Fibroblast of pulmonary artery (primary cell): ENCODE measurements around the gene ACTR10.
A peak's percentile ranks its signal among the peaks of the same experiment; 100 is the strongest.

Source experiments
- DNase-seq: peaks from one replicate; pipeline ENCODE4 v3.0.0-alpha.2; 2010; ENCODE audit warnings: low read depth
- H3K4me3 ChIP-seq: replicated peaks from 2 replicates; pipeline ENCODE4 v1.5.1; 2011; ENCODE audit warnings: low read depth, mild to moderate bottlenecking, control low read depth, low read length, moderate library complexity
- TF ChIP-seq, protein P1 (sequence below): IDR thresholded peaks from 2 replicates; pipeline ENCODE4 v1.5.1; 2011; ENCODE audit warnings: mild to moderate bottlenecking, control low read depth, low read length, inconsistent platforms; ENCODE audit errors: missing control alignments

The ACTR10 gene

DNA sequence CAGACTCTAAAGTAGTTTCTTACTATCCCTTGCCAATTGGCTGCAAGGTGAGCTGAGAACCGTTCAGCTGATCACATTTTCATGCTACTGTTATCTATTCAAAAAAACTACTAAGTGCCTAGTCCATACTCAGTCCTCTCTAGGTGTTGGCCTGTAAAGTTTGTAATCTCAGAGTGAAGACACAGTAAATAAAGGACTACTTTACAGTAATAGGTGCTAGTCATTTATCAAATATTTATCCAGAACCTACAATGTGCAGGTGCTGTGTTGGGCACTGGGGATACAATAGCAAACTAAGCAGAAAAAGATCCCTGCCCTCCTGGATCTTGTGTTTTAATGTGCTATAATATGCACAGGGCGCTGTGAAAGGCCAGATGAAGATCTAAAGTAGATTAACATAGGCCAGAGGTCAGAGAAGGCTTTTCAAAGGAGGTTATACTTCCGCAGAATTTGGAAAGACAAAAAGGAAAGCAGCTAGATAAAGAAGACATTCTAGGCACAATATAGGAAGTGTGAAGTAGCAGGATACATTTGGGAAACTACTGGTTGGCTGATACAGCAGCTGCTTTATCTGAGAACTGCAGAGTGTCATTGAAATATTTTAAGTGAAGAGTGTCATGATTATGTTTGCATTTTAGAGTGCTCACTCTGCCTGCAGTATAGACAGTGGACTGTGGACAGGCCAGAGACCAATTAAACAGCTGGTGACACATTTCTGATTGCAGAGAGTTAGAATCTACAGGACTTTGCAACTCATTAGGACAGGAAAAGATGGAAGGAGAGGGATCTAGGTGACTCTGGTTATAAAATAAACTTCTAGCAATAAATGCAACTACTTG, 8.0 kb upstream of the ACTR10 start:
- H3K4me3 ChIP-seq: no peak overlapping the region
- DNase-seq: no peak
- TF ChIP-seq, protein P1, sequence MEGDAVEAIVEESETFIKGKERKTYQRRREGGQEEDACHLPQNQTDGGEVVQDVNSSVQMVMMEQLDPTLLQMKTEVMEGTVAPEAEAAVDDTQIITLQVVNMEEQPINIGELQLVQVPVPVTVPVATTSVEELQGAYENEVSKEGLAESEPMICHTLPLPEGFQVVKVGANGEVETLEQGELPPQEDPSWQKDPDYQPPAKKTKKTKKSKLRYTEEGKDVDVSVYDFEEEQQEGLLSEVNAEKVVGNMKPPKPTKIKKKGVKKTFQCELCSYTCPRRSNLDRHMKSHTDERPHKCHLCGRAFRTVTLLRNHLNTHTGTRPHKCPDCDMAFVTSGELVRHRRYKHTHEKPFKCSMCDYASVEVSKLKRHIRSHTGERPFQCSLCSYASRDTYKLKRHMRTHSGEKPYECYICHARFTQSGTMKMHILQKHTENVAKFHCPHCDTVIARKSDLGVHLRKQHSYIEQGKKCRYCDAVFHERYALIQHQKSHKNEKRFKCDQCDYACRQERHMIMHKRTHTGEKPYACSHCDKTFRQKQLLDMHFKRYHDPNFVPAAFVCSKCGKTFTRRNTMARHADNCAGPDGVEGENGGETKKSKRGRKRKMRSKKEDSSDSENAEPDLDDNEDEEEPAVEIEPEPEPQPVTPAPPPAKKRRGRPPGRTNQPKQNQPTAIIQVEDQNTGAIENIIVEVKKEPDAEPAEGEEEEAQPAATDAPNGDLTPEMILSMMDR: no peak

DNA sequence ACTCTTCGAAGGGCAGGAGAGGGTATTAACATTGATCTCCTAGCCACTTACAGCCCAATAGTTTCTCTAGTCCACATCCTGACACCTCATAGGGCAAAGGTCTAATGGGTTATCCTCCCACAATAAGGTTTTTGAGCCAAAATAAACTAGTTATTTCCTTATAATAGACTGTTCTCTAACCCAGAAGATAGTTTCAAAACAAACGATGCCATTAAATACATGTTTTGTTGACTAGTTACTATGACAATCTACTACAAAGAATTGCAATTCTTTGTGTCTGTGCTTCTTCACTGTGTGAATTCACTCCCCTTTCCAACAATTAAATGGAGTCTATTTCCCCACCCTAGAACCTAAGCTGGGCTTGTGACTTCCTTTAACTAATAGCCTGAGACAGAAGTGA, 6.4 kb upstream of the ACTR10 start:
- H3K4me3 ChIP-seq: no peak overlapping the region
- TF ChIP-seq, protein P1: no peak
- no peak for DNase-seq

DNA sequence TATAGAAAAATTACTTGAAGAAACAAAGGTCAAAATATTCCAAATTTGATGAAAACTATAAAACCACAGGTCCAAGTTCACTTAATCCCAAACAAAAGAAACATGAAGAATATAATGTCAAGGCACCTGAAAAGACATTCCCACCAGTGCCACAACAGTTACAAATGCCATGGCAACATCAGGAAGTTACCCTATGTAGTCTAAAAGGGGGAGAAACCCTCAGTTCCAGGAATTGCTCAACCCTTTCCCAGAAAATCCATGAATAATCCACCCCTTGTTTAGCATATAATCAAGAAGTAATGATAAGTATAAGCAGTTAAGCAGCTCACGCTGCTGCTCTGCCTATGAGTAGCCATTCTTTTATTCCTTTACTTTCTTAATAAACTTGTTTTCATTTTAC, 3.8 kb upstream of the ACTR10 start:
- no peak overlapping the region for H3K4me3 ChIP-seq
- no peak for DNase-seq
- TF ChIP-seq, protein P1: no peak

DNA sequence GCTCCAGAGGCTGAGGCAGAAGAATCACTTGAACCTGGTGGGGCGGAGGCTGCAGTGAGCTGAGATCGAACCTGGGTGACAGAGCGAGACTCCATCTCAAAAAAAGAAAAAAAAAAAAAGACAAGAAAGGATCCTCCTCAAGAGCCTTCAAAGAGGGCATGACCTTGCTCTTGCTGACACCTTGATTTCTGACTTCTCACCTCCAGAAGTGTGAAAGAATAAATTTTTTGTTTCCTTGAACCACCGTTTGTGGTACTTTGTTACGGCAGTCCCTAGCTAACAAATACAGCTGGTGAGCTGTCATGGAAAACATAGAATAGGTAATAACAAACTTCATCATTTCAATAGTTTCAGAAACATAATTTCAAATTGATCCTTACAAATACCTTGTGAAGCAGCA, 1.9 kb upstream of the ACTR10 start:
- TF ChIP-seq, protein P1: no peak
- DNase-seq: no peak
- H3K4me3 ChIP-seq: no peak overlapping the region

DNA sequence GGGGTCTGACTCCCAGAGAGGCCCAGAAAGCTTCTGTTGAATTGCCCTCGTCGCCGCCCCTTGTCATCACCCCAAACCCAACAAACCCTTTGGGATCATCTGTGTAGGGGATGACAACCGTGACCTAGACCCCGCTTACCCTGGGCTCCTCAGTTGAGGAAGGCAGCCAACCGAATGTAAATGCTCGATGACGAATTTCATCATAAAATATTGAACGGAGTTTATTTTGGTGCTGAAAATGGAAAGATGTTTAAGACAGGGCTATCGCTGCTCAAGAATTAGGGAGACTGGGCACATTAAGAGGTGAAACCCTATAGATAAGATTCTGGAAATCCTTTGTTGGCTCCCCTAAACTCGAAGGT, 512 bp downstream of the ACTR10 start:
- TF ChIP-seq, protein P1: no peak
- no peak for DNase-seq
- H3K4me3 ChIP-seq: peak overlapping the region; percentile 99

DNA sequence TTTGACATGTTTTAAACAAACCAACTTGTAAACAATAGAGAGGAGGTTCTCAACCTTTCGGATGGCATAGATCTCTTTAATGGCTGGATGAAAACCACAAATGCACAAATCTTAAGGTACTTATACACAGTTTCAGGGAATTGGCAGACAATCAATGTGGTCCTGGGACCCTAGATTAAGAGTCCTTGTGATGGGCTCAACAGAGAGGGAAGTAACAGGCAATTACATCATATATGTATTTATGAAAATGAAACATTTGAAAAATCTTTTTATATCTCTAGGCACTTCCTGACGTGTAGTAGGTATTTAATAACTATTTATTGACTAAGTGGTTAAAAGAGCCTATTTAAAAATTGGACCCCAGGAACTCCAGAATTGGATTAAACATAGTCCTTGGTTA, 897 bp downstream of the ACTR10 start:
- TF ChIP-seq, protein P1: no peak
- peak overlapping the region; percentile 99 for H3K4me3 ChIP-seq
- no peak for DNase-seq

DNA sequence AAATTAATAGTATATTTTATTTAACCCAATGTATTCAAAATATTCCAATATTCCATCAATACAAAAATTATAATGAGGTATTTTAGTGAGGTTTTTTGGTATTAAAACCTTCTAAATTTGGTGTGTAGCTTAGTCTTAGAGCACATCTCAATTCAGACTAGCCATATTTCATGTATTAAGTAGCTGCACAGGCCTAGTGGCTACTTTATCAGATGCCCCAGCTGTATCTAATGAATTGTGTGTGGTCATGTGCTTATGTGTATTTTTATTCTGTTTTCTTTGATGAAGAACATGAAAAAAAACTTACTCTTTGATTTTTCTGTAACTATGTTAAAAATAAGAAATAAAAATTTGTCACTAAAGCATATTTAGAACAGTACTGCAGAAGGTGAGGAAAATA, 13.2 kb downstream of the ACTR10 start:
- no peak overlapping the region for H3K4me3 ChIP-seq

More for the DNA sequence above, 13.2 kb downstream of the ACTR10 start:
- DNase-seq: no peak
- TF ChIP-seq, protein P1: no peak
